Natural killer cell treated with Interleukin-12 subunit alpha and Interleukin-12 subunit beta and Interleukin-15 and Interleukin-18, amount 100 ng/mL, for 72 hours (primary cell): Measurements from ENCODE around the gene ZP1. TPM values are rescaled to one million over a fixed set of nuclear protein-coding genes. Genes with fewer than 3 reads are reported as not detected.

Source experiments
- ATAC-seq, 2 donors: fragments of 150-1000 bp; cut with Tn5 transposase in 1 of 2; sonication (Bioruptor Pico), chemical (Tn5 transposase) in 1 of 2; 2 replicates each; pipeline ENCODE4 v1.10.0; 2021
- DNase-seq: peaks from one replicate; pipeline ENCODE4 v3.0.0; 2022; ENCODE audit warnings: low spot score
- H3K27ac Mint-ChIP-seq, 2 donors: 1 replicate in 1 of 2; 2 replicates in 1 of 2; pipeline ENCODE4 v1.8.0; 2022; ENCODE audit warnings: mixed read lengths in 2 of 2, mild to moderate bottlenecking in 1 of 2, moderate library complexity in 1 of 2
- H3K27me3 Mint-ChIP-seq, 2 donors: 1 replicate in 1 of 2; 2 replicates in 1 of 2; pipeline ENCODE4 v1.8.0; 2022; ENCODE audit warnings: mixed read lengths in 2 of 2
- H3K36me3 Mint-ChIP-seq: one replicate; pipeline ENCODE4 v1.8.0; 2022; ENCODE audit warnings: mixed read lengths
- H3K4me1 Mint-ChIP-seq, 2 donors: 1 replicate in 1 of 2; 2 replicates in 1 of 2; pipeline ENCODE4 v1.8.0; 2022; ENCODE audit warnings: low read depth in 2 of 2, mixed read lengths in 2 of 2, mild to moderate bottlenecking in 1 of 2
- H3K4me3 Mint-ChIP-seq: one replicate; pipeline ENCODE4 v1.8.0; 2022; ENCODE audit warnings: mixed read lengths
- H3K9me3 Mint-ChIP-seq: 2 replicates; pipeline ENCODE4 v1.8.0; 2022; ENCODE audit warnings: mixed read lengths
- total RNA-seq, 2 donors: library from RNA; stranded (reverse); gene quantifications; one replicate each; pipeline ENCODE4 v1.2.3, GENCODE V29; 2022

ZP1 gene
- total RNA-seq, 2 donors from 2014 or later: not detected

GRCh38 chr11:60910711-60911380 lies 43.5 kb downstream of the ZP1 start:
- DNase-seq: no peak
- Mint-ChIP-seq H3K4me3 (no peak overlapping the region), H3K9me3 (no peaks in the 10 kb centered on the region), H3K27ac (peak overlapping the region; percentile 9 to 96), H3K4me1 (peaks cover 40 to 41% of the 10 kb centered on the region in 2 donors), H3K36me3 (no peaks in the 10 kb centered on the region), H3K27me3 (no peaks in the 10 kb centered on the region)
- no peak for ATAC-seq

GRCh38 chr11:60912223-60912850 lies 45.0 kb downstream of the ZP1 start:
- Mint-ChIP-seq H3K4me3 (peak overlapping the region; percentile 61), H3K27me3 (no peaks in the 10 kb centered on the region), H3K36me3 (no peaks in the 10 kb centered on the region), H3K4me1 (peaks cover 42 to 47% of the 10 kb centered on the region in 2 donors), H3K27ac (peak overlapping the region; percentile 89 to 96), H3K9me3 (no peaks in the 10 kb centered on the region)
- ATAC-seq (no peak), DNase-seq (no peak)

GRCh38 chr11:60912851-60913528 lies 45.6 kb downstream of the ZP1 start:
- no peak for ATAC-seq
- Mint-ChIP-seq H3K9me3 (no peaks in the 10 kb centered on the region), H3K36me3 (no peaks in the 10 kb centered on the region), H3K4me1 (peaks cover 42 to 48% of the 10 kb centered on the region in 2 donors), H3K27me3 (no peaks in the 10 kb centered on the region), H3K4me3 (peak overlapping the region; percentile 93), H3K27ac (peak overlapping the region; percentile 89 to 96)
- no peak for DNase-seq

- no peaks in the 10 kb centered on the region for H3K27me3 Mint-ChIP-seq
- peak within 1 kb of the TSS; percentile 93 to 96 for H3K27ac Mint-ChIP-seq
- no peaks in the 10 kb centered on the region for H3K9me3 Mint-ChIP-seq
- ATAC-seq (peak; percentile 77 to 85), DNase-seq (peak; percentile 83)
- peaks cover 45 to 48% of the 10 kb centered on the region in 2 donors for H3K4me1 Mint-ChIP-seq
- H3K4me3 Mint-ChIP-seq: peak within 1 kb of the TSS; percentile 97
- no peaks in the 10 kb centered on the region for H3K36me3 Mint-ChIP-seq
These were observed 46.7 kb downstream of the ZP1 start, which contains the start of gene TMEM109 for GRCh38 chr11:60913793-60914632. TSS of gene TMEM109 (plus strand) at chr11:60914158. CDS start at chr11:60919694, 5,536 bp downstream.

- Mint-ChIP-seq H3K4me3 (peak overlapping the region; percentile 97), H3K4me1 (peaks cover 52% of the 10 kb centered on the region in 2 donors), H3K27ac (peak overlapping the region; percentile 93), H3K36me3 (no peaks in the 10 kb centered on the region), H3K27me3 (no peaks in the 10 kb centered on the region), H3K9me3 (no peaks in the 10 kb centered on the region)
- DNase-seq (no peak), ATAC-seq (peak in 1 of 2 donors; percentile 33)
These were observed 47.4 kb downstream of the ZP1 start for GRCh38 chr11:60914633-60915247.

- Mint-ChIP-seq H3K27me3 (no peaks in the 10 kb centered on the region), H3K36me3 (no peaks in the 10 kb centered on the region), H3K4me1 (peaks cover 52% of the 10 kb centered on the region in 2 donors), H3K9me3 (no peaks in the 10 kb centered on the region), H3K27ac (peak overlapping the region; percentile 93), H3K4me3 (peak overlapping the region; percentile 97)
- ATAC-seq (peak; percentile 82 to 83), DNase-seq (peak; percentile 83)
These were observed 48.0 kb downstream of the ZP1 start for GRCh38 chr11:60915248-60915914.

- no peak for DNase-seq
- ATAC-seq: no peak
- Mint-ChIP-seq H3K27ac (peak overlapping the region; percentile 93), H3K4me1 (peaks cover 51% of the 10 kb centered on the region in 2 donors), H3K4me3 (peak overlapping the region; percentile 33), H3K9me3 (no peaks in the 10 kb centered on the region), H3K36me3 (no peaks in the 10 kb centered on the region), H3K27me3 (no peaks in the 10 kb centered on the region)
These were observed 49.4 kb downstream of the ZP1 start for GRCh38 chr11:60916669-60917206.

- H3K36me3 Mint-ChIP-seq: peaks cover 3% of the 10 kb centered on the region
- DNase-seq: no peak
- H3K27me3 Mint-ChIP-seq: peaks cover 0 to 1% of the 10 kb centered on the region in 2 donors
- H3K4me3 Mint-ChIP-seq: peak overlapping the region; percentile 33
- peak overlapping the region; percentile 81 to 93 for H3K27ac Mint-ChIP-seq
- H3K4me1 Mint-ChIP-seq: peaks cover 46% of the 10 kb centered on the region in 2 donors
- H3K9me3 Mint-ChIP-seq: no peaks in the 10 kb centered on the region
- no peak for ATAC-seq
These were observed 49.9 kb downstream of the ZP1 start for GRCh38 chr11:60917267-60917666.

GRCh38 chr11:60918251-60918938 lies 51.1 kb downstream of the ZP1 start:
- no peak for ATAC-seq
- H3K36me3 Mint-ChIP-seq: peaks cover 7% of the 10 kb centered on the region
- H3K27me3 Mint-ChIP-seq: peaks cover 0 to 6% of the 10 kb centered on the region in 2 donors
- H3K4me3 Mint-ChIP-seq: no peak overlapping the region
- H3K27ac Mint-ChIP-seq: no peak overlapping the region
- DNase-seq: no peak
- peaks cover 40 to 43% of the 10 kb centered on the region in 2 donors for H3K4me1 Mint-ChIP-seq
- no peaks in the 10 kb centered on the region for H3K9me3 Mint-ChIP-seq

- Mint-ChIP-seq H3K27me3 (peaks cover 0 to 6% of the 10 kb centered on the region in 2 donors), H3K36me3 (peaks cover 7% of the 10 kb centered on the region), H3K27ac (no peak overlapping the region), H3K9me3 (no peaks in the 10 kb centered on the region), H3K4me3 (no peak overlapping the region), H3K4me1 (peaks cover 35 to 39% of the 10 kb centered on the region in 2 donors)
- ATAC-seq (no peak), DNase-seq (no peak)
These were observed 51.6 kb downstream of the ZP1 start for GRCh38 chr11:60918939-60919265.

- H3K36me3 Mint-ChIP-seq: peaks cover 7% of the 10 kb centered on the region
These were observed 52.0 kb downstream of the ZP1 start for GRCh38 chr11:60919320-60919719.

GRCh38 chr11:60919956-60920355 lies 52.6 kb downstream of the ZP1 start:
- ATAC-seq (no peak), DNase-seq (no peak)
- Mint-ChIP-seq H3K27ac (no peak overlapping the region), H3K9me3 (no peaks in the 10 kb centered on the region), H3K4me1 (peaks cover 30 to 34% of the 10 kb centered on the region in 2 donors), H3K27me3 (peaks cover 0 to 6% of the 10 kb centered on the region in 2 donors), H3K4me3 (no peak overlapping the region), H3K36me3 (peaks cover 7% of the 10 kb centered on the region)

More at GRCh38 chr11:60919320-60919719, 52.0 kb downstream of the ZP1 start:
- H3K4me3 Mint-ChIP-seq: no peak overlapping the region
- ATAC-seq (no peak), DNase-seq (no peak)
- no peaks in the 10 kb centered on the region for H3K9me3 Mint-ChIP-seq
- peaks cover 0 to 6% of the 10 kb centered on the region in 2 donors for H3K27me3 Mint-ChIP-seq
- H3K4me1 Mint-ChIP-seq: peaks cover 33 to 36% of the 10 kb centered on the region in 2 donors
- H3K27ac Mint-ChIP-seq: no peak overlapping the region
